ENCODE results near the gene HLA-DMB.

The HLA-DMB gene

GRCh38 chr6:32903952-32904351 is 36.9 kb downstream of the HLA-DMB start:
- no peak for DNase-seq

GRCh38 chr6:32895006-32895345 is 45.9 kb downstream of the HLA-DMB start:
- DNase-seq, result no peak

- peak; percentile 93 for DNase-seq
Measured at GRCh38 chr6:32894085-32895005, 46.5 kb downstream of the HLA-DMB start.

GRCh38 chr6:32890831-32891230 is 50.0 kb downstream of the HLA-DMB start:
- no peak for DNase-seq

GRCh38 chr6:32889533-32889932 is 51.3 kb downstream of the HLA-DMB start:
- DNase-seq, result no peak

- DNase-seq, result no peak
Measured at GRCh38 chr6:32888576-32888975, 52.3 kb downstream of the HLA-DMB start.

GRCh38 chr6:32887616-32888015 is 53.2 kb downstream of the HLA-DMB start:
- no peak for DNase-seq

GRCh38 chr6:32886681-32887383 is 54.0 kb downstream of the HLA-DMB start:
- DNase-seq, result no peak

- no peak for DNase-seq
Measured at GRCh38 chr6:32885698-32886286, 55.0 kb downstream of the HLA-DMB start.

Data from activated effector memory CD4-positive, alpha-beta T cell treated with Interleukin-2 at 50 U/mL for 16 hours (primary cell).